Hepatocyte (in vitro differentiated cells): ENCODE results near the gene EIF6. TPM values are rescaled to one million over a fixed set of nuclear protein-coding genes. Genes with fewer than 3 reads are reported as not detected.

Experiments used
- DNase-seq: peaks from one replicate; pipeline ENCODE4 v3.0.0-alpha.2; 2016; ENCODE audit warnings: low spot score
- H2AFZ ChIP-seq: fragments of 200-600 bp; sonication (generic); 2 replicates; pipeline ENCODE4 v1.6.0; 2016; ENCODE audit warnings: antibody characterized with exemption, mild to moderate bottlenecking
- H3K27ac ChIP-seq: fragments of 200-600 bp; sonication (generic); 2 replicates; pipeline ENCODE4 v1.5.1; 2016; ENCODE audit warnings: mild to moderate bottlenecking
- H3K27me3 ChIP-seq: fragments of 200-600 bp; sonication (generic); 2 replicates; pipeline ENCODE4 v1.6.1; 2016
- H3K36me3 ChIP-seq: fragments of 200-600 bp; sonication (generic); replicated peaks from 2 replicates; pipeline ENCODE4 v1.5.1; 2016; ENCODE audit warnings: low read depth; ENCODE audit not compliant: insufficient read depth
- H3K4me1 ChIP-seq: fragments of 200-600 bp; sonication (generic); 2 replicates; pipeline ENCODE4 v1.5.1; 2016; ENCODE audit warnings: mild to moderate bottlenecking, moderate library complexity; ENCODE audit not compliant: insufficient read depth
- H3K4me2 ChIP-seq: fragments of 200-600 bp; sonication (generic); 2 replicates; pipeline ENCODE4 v1.6.0; 2016
- H3K4me3 ChIP-seq: fragments of 200-600 bp; sonication (generic); 2 replicates; pipeline ENCODE4 v1.5.1; 2016; ENCODE audit warnings: mild to moderate bottlenecking
- H3K79me2 ChIP-seq: fragments of 200-600 bp; sonication (generic); 2 replicates; pipeline ENCODE4 v1.6.0; 2017; ENCODE audit warnings: mild to moderate bottlenecking
- H3K9me2 ChIP-seq: fragments of 200-600 bp; sonication (generic); replicated peaks from 2 replicates; pipeline ENCODE4 v1.6.0; 2017; ENCODE audit warnings: mild to moderate bottlenecking; ENCODE audit not compliant: insufficient read depth
- H3K9me3 ChIP-seq: fragments of 200-600 bp; sonication (generic); 2 replicates; pipeline ENCODE4 v1.5.1; 2016; ENCODE audit warnings: low read depth, mild to moderate bottlenecking
- H4K20me1 ChIP-seq: fragments of 200-600 bp; sonication (generic); 2 replicates; pipeline ENCODE4 v1.6.0; 2016; ENCODE audit warnings: mild to moderate bottlenecking; ENCODE audit not compliant: insufficient read depth, poor library complexity, severe bottlenecking
- CTCF ChIP-seq: fragments of 200-600 bp; sonication (generic); IDR thresholded peaks from 2 replicates; pipeline ENCODE4 v1.5.1; 2016; ENCODE audit warnings: antibody characterized with exemption, mild to moderate bottlenecking; ENCODE audit not compliant: poor library complexity
- EZH2 ChIP-seq: fragments of 200-600 bp; sonication (generic); IDR thresholded peaks from 2 replicates; pipeline ENCODE4 v1.6.1; 2016; ENCODE audit warnings: antibody characterized with exemption, mild to moderate bottlenecking, borderline replicate concordance
- EZH2phosphoT487 ChIP-seq: fragments of 200-600 bp; sonication (generic); IDR thresholded peaks from one replicate; pipeline ENCODE4 v1.6.1; 2018; ENCODE audit warnings: antibody characterized with exemption, mild to moderate bottlenecking, low read depth, moderate library complexity; ENCODE audit not compliant: unreplicated experiment, severe bottlenecking
- WGBS: methylation state at CpG from one replicate; pipeline ENCODE4 v1.1.6; 2016; ENCODE audit warnings: low lambda C conversion rate; ENCODE audit errors: missing lambda C conversion rate; 5-methylcytosine and 5-hydroxymethylcytosine counted together
- polyA plus RNA-seq: library from polyadenylated mRNA; unstranded; fragments of >200 nt; fragmentation: Nextera tagmentation; extraction: Ambion mirVana; gene quantifications from 2 replicates; pipeline ENCODE4 v1.2.1, GENCODE V29; 2016
- total RNA-seq: library from RNA; depleted of rRNA; stranded (reverse); fragments of >200 nt; gene quantifications from 2 replicates; pipeline ENCODE4 v1.2.3, GENCODE V29; 2014

Gene EIF6
- 108 and 112 TPM in 2 replicates for total RNA-seq
- polyA plus RNA-seq: 207 and 230 TPM in 2 replicates

DNA sequence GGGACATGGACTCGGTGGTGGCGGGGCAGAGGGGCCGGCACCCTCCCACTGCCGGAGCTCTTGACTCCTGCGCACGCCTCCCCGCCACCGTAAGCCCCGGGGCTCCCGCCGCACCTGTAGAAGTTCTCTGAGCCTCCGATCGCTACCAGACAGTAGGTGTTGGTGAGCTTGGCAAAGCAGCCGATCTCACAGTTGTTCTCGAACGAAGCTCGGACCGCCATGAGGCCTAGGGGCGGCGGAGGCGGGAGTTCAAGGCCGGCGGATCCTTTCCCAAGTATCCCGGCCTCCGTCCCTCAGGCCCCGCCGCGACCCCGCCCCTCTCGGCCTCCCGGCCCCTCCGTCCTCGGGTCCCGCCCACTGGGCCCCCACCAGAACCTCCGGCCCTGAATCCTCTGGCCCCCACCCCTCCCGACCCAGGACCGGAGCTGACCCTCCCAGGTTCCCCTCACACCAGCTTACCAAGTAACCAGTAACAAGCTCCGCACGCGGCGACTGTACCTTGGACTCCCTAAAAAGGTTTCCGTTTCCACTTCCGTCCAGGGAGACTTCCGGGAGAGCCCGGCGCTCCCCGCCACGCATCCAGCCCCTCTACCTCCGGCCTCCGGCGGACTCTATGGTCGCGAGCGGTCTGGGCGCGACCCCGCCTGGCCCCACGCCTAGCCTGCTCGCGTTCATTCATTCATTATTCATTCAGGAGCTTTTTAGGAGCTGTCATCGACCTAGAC lies at the start of gene EIF6:
EIF6 (minus strand) TSS at position 506 of the 725 bp plus-strand sequence; CDS start at position 221, 285 bp downstream.
- 2% methylated on average over 47 of the region's 61 CpGs for WGBS
- H3K4me2 ChIP-seq: peak within 1 kb of the TSS; percentile 92
- no peaks in the 10 kb centered on the region for H3K9me2 ChIP-seq
- H2AFZ ChIP-seq: peak within 1 kb of the TSS; percentile 86
- H3K79me2 ChIP-seq: peaks cover 40% of the 10 kb centered on the region
- no peaks in the 10 kb centered on the region for H3K36me3 ChIP-seq
- H3K9me3 ChIP-seq: no peaks in the 10 kb centered on the region
- no peak for TF ChIP-seq EZH2
- TF ChIP-seq EZH2phosphoT487: no peak
- no peak for TF ChIP-seq CTCF
- H3K4me1 ChIP-seq: peaks cover 22% of the 10 kb centered on the region
- H4K20me1 ChIP-seq: peaks cover 8% of the 10 kb centered on the region
- peak within 1 kb of the TSS; percentile 91 for H3K4me3 ChIP-seq
- peak; percentile 95 for DNase-seq
- no peaks in the 10 kb centered on the region for H3K27me3 ChIP-seq
- peak within 1 kb of the TSS; percentile 97 for H3K27ac ChIP-seq

DNA sequence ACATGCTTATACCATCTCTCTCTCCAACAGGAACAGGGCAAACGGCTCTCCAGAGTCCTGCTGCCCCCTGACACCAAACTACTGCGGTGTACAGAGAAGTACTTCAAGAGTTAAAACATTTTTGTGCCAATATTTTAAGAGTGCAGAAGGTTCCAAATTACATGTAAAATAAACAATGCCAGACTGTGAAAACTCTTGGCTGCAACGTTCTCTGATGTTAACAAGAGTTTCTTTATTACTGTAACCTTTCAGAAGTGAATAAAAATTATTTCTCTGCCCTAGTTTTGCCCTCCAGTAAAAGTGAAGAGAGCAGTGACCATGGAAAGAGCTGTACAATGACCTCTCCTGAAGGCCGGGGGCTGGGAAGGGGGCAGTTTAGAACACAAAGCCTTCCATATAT lies 49.0 kb upstream of the EIF6 start:
- DNase-seq: no peak
- Histone ChIP-seq H3K4me3 (no peak overlapping the region), H3K27ac (peak overlapping the region; percentile 53), H3K27me3 (no peaks in the 10 kb centered on the region), H3K4me2 (peak overlapping the region; percentile 21), H3K9me3 (no peaks in the 10 kb centered on the region), H3K4me1 (peaks cover 15% of the 10 kb centered on the region), H4K20me1 (no peaks in the 10 kb centered on the region), H2AFZ (no peak overlapping the region), H3K9me2 (no peaks in the 10 kb centered on the region), H3K36me3 (no peaks in the 10 kb centered on the region), H3K79me2 (no peaks in the 10 kb centered on the region)
- TF ChIP-seq EZH2phosphoT487: no peak
- TF ChIP-seq EZH2: no peak
- no peak for TF ChIP-seq CTCF
- 59% methylated on average over 4 of the region's 4 CpGs for WGBS

- Histone ChIP-seq H3K4me2 (no peak overlapping the region), H3K9me2 (no peaks in the 10 kb centered on the region), H3K4me1 (peaks cover 22% of the 10 kb centered on the region), H3K27ac (no peak overlapping the region), H3K79me2 (no peaks in the 10 kb centered on the region), H3K9me3 (no peaks in the 10 kb centered on the region), H4K20me1 (no peaks in the 10 kb centered on the region), H2AFZ (no peak overlapping the region), H3K27me3 (no peaks in the 10 kb centered on the region), H3K36me3 (no peaks in the 10 kb centered on the region), H3K4me3 (no peak overlapping the region)
- WGBS: 87% methylated on average over 5 of the region's 5 CpGs
- no peak for TF ChIP-seq CTCF
- TF ChIP-seq EZH2phosphoT487: no peak
- no peak for TF ChIP-seq EZH2
- DNase-seq: no peak
These were observed 48.1 kb upstream of the EIF6 start for GRCh38 chr20:35332540-35333200.
